Cardiac muscle cell (in vitro differentiated cells and primary cell): Measurements from ENCODE around the gene SCPEP1. TPM values are rescaled to one million over a fixed set of nuclear protein-coding genes. Genes with fewer than 3 reads are reported as not detected.

ENCODE experiments used
- DNase-seq, 2 donors: peaks; one replicate each; pipeline versions ENCODE4 v3.0.0 to v3.0.0-alpha.2; 2010 to 2017; ENCODE audit warnings: low read depth in 1 of 2, low spot score in 1 of 2
- H3K27ac ChIP-seq: fragments of 200-600 bp; sonication (generic); 2 replicates; pipeline ENCODE4 v1.5.1; 2016
- H3K27me3 ChIP-seq: fragments of 200-600 bp; sonication (generic); 2 replicates; pipeline ENCODE4 v1.6.0; 2016; ENCODE audit warnings: control low read depth
- H3K36me3 ChIP-seq: fragments of 200-600 bp; sonication (generic); 2 replicates; pipeline ENCODE4 v1.5.1; 2016; ENCODE audit warnings: control low read depth
- H3K4me1 ChIP-seq: fragments of 200-600 bp; sonication (generic); 2 replicates; pipeline ENCODE4 v1.8.1; 2017; ENCODE audit warnings: low read depth, mild to moderate bottlenecking, mixed run types
- H3K4me3 ChIP-seq: fragments of 200-600 bp; sonication (generic); 2 replicates; pipeline ENCODE4 v1.5.1; 2016; ENCODE audit warnings: mild to moderate bottlenecking
- H3K9me3 ChIP-seq: fragments of 200-600 bp; sonication (generic); 2 replicates; pipeline ENCODE4 v1.5.1; 2017; ENCODE audit warnings: low read depth, mild to moderate bottlenecking, control low read depth
- polyA plus RNA-seq: library from polyadenylated mRNA; unstranded; fragments of >200 nt; fragmentation: Nextera tagmentation; extraction: Ambion mirVana; gene quantifications from 2 replicates; pipeline ENCODE4 v1.2.1, GENCODE V29; 2016
- total RNA-seq: library from RNA; depleted of rRNA; stranded (reverse); fragments of >200 nt; gene quantifications from 2 replicates; pipeline ENCODE4 v1.2.3, GENCODE V29; 2016
- TF ChIP-seq, protein P1 (sequence below): IDR thresholded peaks from 2 replicates; pipeline ENCODE4 v1.5.1; 2012; ENCODE audit warnings: low read depth, mild to moderate bottlenecking, low read length

SCPEP1 gene
- total and polyA plus RNA-seq, 2 experiments from 2014 or later, result 25.9 to 40.2 TPM

GRCh38 chr17:57008958-57009357 is 31.0 kb downstream of the SCPEP1 start:
- H3K27ac ChIP-seq, result no peak overlapping the region
- no peak for DNase-seq
- H3K4me1 ChIP-seq, result no peaks in the 10 kb centered on the region
- no peaks in the 10 kb centered on the region for H3K36me3 ChIP-seq
- H3K4me3 ChIP-seq, result no peak overlapping the region
- no peaks in the 10 kb centered on the region for H3K27me3 ChIP-seq
- H3K9me3 ChIP-seq, result no peaks in the 10 kb centered on the region
- TF ChIP-seq, protein P1, sequence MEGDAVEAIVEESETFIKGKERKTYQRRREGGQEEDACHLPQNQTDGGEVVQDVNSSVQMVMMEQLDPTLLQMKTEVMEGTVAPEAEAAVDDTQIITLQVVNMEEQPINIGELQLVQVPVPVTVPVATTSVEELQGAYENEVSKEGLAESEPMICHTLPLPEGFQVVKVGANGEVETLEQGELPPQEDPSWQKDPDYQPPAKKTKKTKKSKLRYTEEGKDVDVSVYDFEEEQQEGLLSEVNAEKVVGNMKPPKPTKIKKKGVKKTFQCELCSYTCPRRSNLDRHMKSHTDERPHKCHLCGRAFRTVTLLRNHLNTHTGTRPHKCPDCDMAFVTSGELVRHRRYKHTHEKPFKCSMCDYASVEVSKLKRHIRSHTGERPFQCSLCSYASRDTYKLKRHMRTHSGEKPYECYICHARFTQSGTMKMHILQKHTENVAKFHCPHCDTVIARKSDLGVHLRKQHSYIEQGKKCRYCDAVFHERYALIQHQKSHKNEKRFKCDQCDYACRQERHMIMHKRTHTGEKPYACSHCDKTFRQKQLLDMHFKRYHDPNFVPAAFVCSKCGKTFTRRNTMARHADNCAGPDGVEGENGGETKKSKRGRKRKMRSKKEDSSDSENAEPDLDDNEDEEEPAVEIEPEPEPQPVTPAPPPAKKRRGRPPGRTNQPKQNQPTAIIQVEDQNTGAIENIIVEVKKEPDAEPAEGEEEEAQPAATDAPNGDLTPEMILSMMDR, result no peak

GRCh38 chr17:57009737-57010445 is 32.0 kb downstream of the SCPEP1 start:
- H3K27ac ChIP-seq, result no peak overlapping the region
- H3K27me3 ChIP-seq, result no peaks in the 10 kb centered on the region
- H3K9me3 ChIP-seq, result no peaks in the 10 kb centered on the region
- peak; percentile 46 to 47 for DNase-seq
- H3K4me3 ChIP-seq, result no peak overlapping the region
- TF ChIP-seq, protein P1, result peak; percentile 79
- no peaks in the 10 kb centered on the region for H3K36me3 ChIP-seq
- no peaks in the 10 kb centered on the region for H3K4me1 ChIP-seq

GRCh38 chr17:57010487-57010886 is 32.6 kb downstream of the SCPEP1 start:
- no peak for DNase-seq
- TF ChIP-seq, protein P1, result no peak
- no peaks in the 10 kb centered on the region for H3K4me1 ChIP-seq
- H3K27ac ChIP-seq, result no peak overlapping the region
- no peaks in the 10 kb centered on the region for H3K36me3 ChIP-seq
- H3K27me3 ChIP-seq, result no peaks in the 10 kb centered on the region
- H3K9me3 ChIP-seq, result no peaks in the 10 kb centered on the region
- H3K4me3 ChIP-seq, result no peak overlapping the region

DNA sequence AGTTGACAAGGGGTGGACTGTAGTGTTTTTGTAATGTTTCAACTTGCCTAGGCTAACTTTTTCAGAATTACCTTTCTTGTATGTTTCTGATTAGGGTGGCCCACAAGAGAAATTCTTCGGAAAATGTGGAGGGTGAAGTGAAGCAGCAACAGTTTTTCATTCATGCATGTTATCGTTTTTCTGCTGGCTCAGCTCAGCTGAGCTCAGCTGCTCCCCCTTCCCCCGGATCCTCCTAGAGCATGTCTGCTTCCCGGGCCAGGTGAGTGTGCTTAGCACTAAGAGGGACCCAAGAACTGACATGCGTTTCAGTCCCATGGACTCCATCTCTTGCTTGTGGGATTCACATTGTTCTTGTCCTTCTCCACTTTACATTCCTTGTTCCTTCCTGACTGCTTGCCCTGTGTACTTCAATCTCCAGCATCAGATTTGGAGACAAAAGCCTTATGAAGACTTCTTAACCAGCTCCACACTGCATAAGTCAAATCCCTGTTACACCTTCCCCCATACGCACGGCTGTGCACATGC is 33.6 kb downstream of the SCPEP1 start:
- Histone ChIP-seq H3K4me3 (no peak overlapping the region), H3K9me3 (no peaks in the 10 kb centered on the region), H3K27me3 (no peaks in the 10 kb centered on the region), H3K4me1 (no peaks in the 10 kb centered on the region), H3K27ac (no peak overlapping the region), H3K36me3 (no peaks in the 10 kb centered on the region)
- TF ChIP-seq, protein P1, result no peak
- DNase-seq, result no peak

DNA sequence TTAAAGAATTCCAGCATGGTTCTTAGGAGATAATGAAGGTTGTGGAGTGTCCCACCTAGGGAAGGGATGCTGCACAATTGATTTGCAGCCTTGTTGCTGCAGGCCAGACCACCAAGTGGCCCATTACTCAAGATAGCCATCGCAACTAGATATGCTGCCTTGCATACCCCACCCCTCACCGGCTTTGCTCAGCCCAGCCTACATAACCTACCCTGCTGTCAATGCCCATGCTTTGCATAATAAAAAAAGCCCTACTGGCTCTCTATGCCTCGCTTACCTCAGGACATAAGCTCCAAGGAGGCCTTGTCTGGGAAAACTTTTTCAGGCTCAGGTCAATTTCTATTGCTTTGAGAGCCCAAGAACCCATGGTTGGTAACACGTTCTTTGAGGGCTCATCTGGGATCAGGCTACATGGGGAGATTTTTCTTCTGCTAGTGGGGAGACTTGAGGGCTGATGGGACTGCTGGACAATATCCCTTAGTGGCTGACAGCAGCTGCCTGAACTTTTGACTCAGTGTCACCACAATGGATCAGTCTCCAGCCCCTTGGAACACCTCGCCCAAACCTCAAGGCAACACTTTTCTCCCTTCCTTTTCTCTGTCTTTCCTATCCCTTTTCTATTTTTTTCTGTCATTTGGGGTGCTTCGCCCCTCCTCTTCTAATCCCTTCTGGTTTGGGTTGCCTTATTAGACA is 38.3 kb downstream of the SCPEP1 start:
- H3K27me3 ChIP-seq, result no peaks in the 10 kb centered on the region
- TF ChIP-seq, protein P1, result no peak
- no peak overlapping the region for H3K4me3 ChIP-seq
- no peaks in the 10 kb centered on the region for H3K36me3 ChIP-seq
- H3K4me1 ChIP-seq, result peaks cover 6% of the 10 kb centered on the region
- no peaks in the 10 kb centered on the region for H3K9me3 ChIP-seq
- no peak overlapping the region for H3K27ac ChIP-seq
- no peak for DNase-seq
